Embryonic facial prominence (tissue), 1 donor: ENCODE results near the gene PCSK9.
"Not testable (repeated sequence)": the region's sequence is repeated elsewhere in the genome, so short reads cannot be mapped to it uniquely, and the experiment has no call there.

Experiments used
- DNase-seq: peaks from one replicate; pipeline ENCODE4 v3.0.0-alpha.2; 2016; ENCODE audit errors: extremely low spot score

Gene PCSK9

GRCh38 chr1:55078470-55078869 is 39.1 kb downstream of the PCSK9 start:
- DNase-seq: no peak

GRCh38 chr1:55079651-55080050 is 40.3 kb downstream of the PCSK9 start:
- no peak for DNase-seq

- DNase-seq: no peak
Measured at GRCh38 chr1:55081188-55081904, 42.0 kb downstream of the PCSK9 start.

- no peak for DNase-seq
Measured at GRCh38 chr1:55081905-55082296, 42.6 kb downstream of the PCSK9 start.

GRCh38 chr1:55084257-55084656 is 44.9 kb downstream of the PCSK9 start:
- no peak for DNase-seq

GRCh38 chr1:55087439-55087838 is 48.1 kb downstream of the PCSK9 start:
- no peak for DNase-seq

- DNase-seq: no peak
Measured at GRCh38 chr1:55088413-55088812, 49.1 kb downstream of the PCSK9 start.

- no peak for DNase-seq
Measured at GRCh38 chr1:55089683-55090082, 50.3 kb downstream of the PCSK9 start.

- no peak for DNase-seq
Measured at GRCh38 chr1:55092475-55092874, 53.1 kb downstream of the PCSK9 start.

- no peak for DNase-seq
Measured at GRCh38 chr1:55095095-55095494, 55.7 kb downstream of the PCSK9 start.

GRCh38 chr1:55103891-55104290 is 64.5 kb downstream of the PCSK9 start:
- no peak for DNase-seq

- DNase-seq: no peak
Measured at GRCh38 chr1:55107101-55107500, 67.8 kb downstream of the PCSK9 start.

- DNase-seq: not testable (repeated sequence)
Measured at GRCh38 chr1:55109005-55109404, 69.7 kb downstream of the PCSK9 start.
